IPS-18a (cell line): Measurements from ENCODE around the gene ZNF730.
"Not testable (repeated sequence)": the region's sequence is repeated elsewhere in the genome, so short reads cannot be mapped to it uniquely, and the experiment has no call there.

Experiments used
- H3K27ac ChIP-seq: one replicate; pipeline ENCODE4 v1.5.1; 2013; ENCODE audit warnings: low read length
- H3K27me3 ChIP-seq: one replicate; pipeline ENCODE4 v1.6.1; 2013; ENCODE audit warnings: mild to moderate bottlenecking, low read length; ENCODE audit not compliant: control insufficient read depth, insufficient read depth
- H3K36me3 ChIP-seq: one replicate; pipeline ENCODE4 v1.6.1; 2013; ENCODE audit warnings: low read depth, low read length; ENCODE audit not compliant: control insufficient read depth
- H3K4me1 ChIP-seq: one replicate; pipeline ENCODE4 v1.6.1; 2013; ENCODE audit warnings: low read depth, low read length; ENCODE audit not compliant: control insufficient read depth
- H3K4me3 ChIP-seq: one replicate; pipeline ENCODE4 v1.5.1; 2013; ENCODE audit warnings: low read length
- H3K9ac ChIP-seq: one replicate; pipeline ENCODE4 v1.6.1; 2013; ENCODE audit warnings: mild to moderate bottlenecking, low read length, moderate library complexity
- H3K9me3 ChIP-seq: one replicate; pipeline ENCODE4 v1.6.1; 2013; ENCODE audit warnings: low read depth, low read length; ENCODE audit not compliant: control insufficient read depth

ZNF730 gene

GRCh38 chr19:23118400-23118799 lies 1.6 kb downstream of the ZNF730 start:
- Histone ChIP-seq H3K27me3 (no peaks in the 10 kb centered on the region), H3K4me1 (peaks cover 12% of the 10 kb centered on the region), H3K4me3 (peak overlapping the region; percentile 72), H3K9me3 (peaks cover 5% of the 10 kb centered on the region), H3K9ac (no peak overlapping the region), H3K36me3 (peaks cover 3% of the 10 kb centered on the region), H3K27ac (no peak overlapping the region)

- not testable (repeated sequence) for H3K9ac ChIP-seq, H3K27ac ChIP-seq, H3K4me1 ChIP-seq, H3K4me3 ChIP-seq, H3K27me3 ChIP-seq
- Histone ChIP-seq H3K9me3 (peaks cover 41% of the 10 kb centered on the region), H3K36me3 (peaks cover 16% of the 10 kb centered on the region)
These were observed 17.4 kb downstream of the ZNF730 start for GRCh38 chr19:23134211-23134610.

GRCh38 chr19:23145617-23146415 lies 29.0 kb downstream of the ZNF730 start:
- Histone ChIP-seq H3K36me3 (peaks cover 5% of the 10 kb centered on the region), H3K4me1 (no peaks in the 10 kb centered on the region), H3K27me3 (no peaks in the 10 kb centered on the region), H3K9ac (no peak overlapping the region), H3K27ac (no peak overlapping the region), H3K4me3 (no peak overlapping the region), H3K9me3 (peaks cover 76% of the 10 kb centered on the region)

- no peak overlapping the region for H3K9ac ChIP-seq
- H3K9me3 ChIP-seq, result peaks cover 23% of the 10 kb centered on the region
These were observed 43.9 kb downstream of the ZNF730 start for GRCh38 chr19:23160766-23161165.

GRCh38 chr19:23168286-23168685 lies 51.5 kb downstream of the ZNF730 start:
- not testable (repeated sequence) for H3K9me3 ChIP-seq, H3K27me3 ChIP-seq, H3K9ac ChIP-seq, H3K36me3 ChIP-seq, H3K27ac ChIP-seq, H3K4me3 ChIP-seq, H3K4me1 ChIP-seq

More at GRCh38 chr19:23160766-23161165, 43.9 kb downstream of the ZNF730 start:
- Histone ChIP-seq H3K4me3 (no peak overlapping the region), H3K27me3 (no peaks in the 10 kb centered on the region), H3K27ac (no peak overlapping the region), H3K4me1 (no peaks in the 10 kb centered on the region), H3K36me3 (no peaks in the 10 kb centered on the region)

GRCh38 chr19:23183251-23183650 lies 66.4 kb downstream of the ZNF730 start:
- H3K27me3 ChIP-seq, result no peaks in the 10 kb centered on the region
- no peak overlapping the region for H3K4me3 ChIP-seq
- no peaks in the 10 kb centered on the region for H3K36me3 ChIP-seq
- H3K9ac ChIP-seq, result no peak overlapping the region
- peaks cover 23% of the 10 kb centered on the region for H3K9me3 ChIP-seq
- no peaks in the 10 kb centered on the region for H3K4me1 ChIP-seq
- H3K27ac ChIP-seq, result no peak overlapping the region

- Histone ChIP-seq H3K9me3 (peaks cover 12% of the 10 kb centered on the region), H3K27me3 (no peaks in the 10 kb centered on the region), H3K4me1 (no peaks in the 10 kb centered on the region), H3K36me3 (no peaks in the 10 kb centered on the region), H3K9ac (no peak overlapping the region), H3K4me3 (no peak overlapping the region), H3K27ac (no peak overlapping the region)
These were observed 73.5 kb downstream of the ZNF730 start for GRCh38 chr19:23190341-23190740.
